ENCODE results near the gene TMEM163.

- TF ChIP-seq CTCF (IDR thresholded peaks at IDR 0.05; ENCODE audit: low read depth, low read length): no peak
- TF ChIP-seq POLR2A (IDR thresholded peaks at IDR 0.05; ENCODE audit: extremely low read depth, insufficient read length): no peak
Measured at GRCh38 chr2:134448650-134449049, 270.1 kb downstream of the TMEM163 start.

All from NB4 (cell line).